Measurements from ENCODE around the gene KMT5C.

GRCh38 chr19:55368701-55369563 lies 29.3 kb downstream of the KMT5C start:
- TF ChIP-seq CTCF (IDR thresholded peaks at IDR 0.05) (no peak), ESRRA (CRISPR knock-in tag; IDR thresholded peaks at IDR 0.05; ENCODE audit: borderline replicate concordance) (no peak), PREB (CRISPR knock-in tag; IDR thresholded peaks at IDR 0.05; ENCODE audit: borderline replicate concordance) (no peak), TEAD1 (CRISPR knock-in tag; IDR thresholded peaks at IDR 0.05) (no peak), E2F4 (CRISPR knock-in tag; IDR thresholded peaks at IDR 0.05; ENCODE audit: borderline replicate concordance, low read depth) (no peak), ZBTB43 (CRISPR knock-in tag; IDR thresholded peaks at IDR 0.05) (no peak), MAX (CRISPR knock-in tag; IDR thresholded peaks at IDR 0.05) (no peak), TEAD4 (CRISPR knock-in tag; IDR thresholded peaks at IDR 0.05) (no peak)
